Gastroesophageal sphincter (tissue), 4 donors: ENCODE results near the gene FSTL5. TPM values are rescaled to one million over a fixed set of nuclear protein-coding genes. Genes with fewer than 3 reads are reported as not detected.

Source experiments
- ATAC-seq: fragments of 150-250 bp; one replicate; pipeline ENCODE4 v1.9.1; 2016; ENCODE audit warnings: mild to moderate bottlenecking, moderate library complexity
- H3K27ac ChIP-seq, 4 donors: fragments of 200-600 bp; sonication (generic) in 3 of 4; 1 replicate in 3 of 4; 2 replicates in 1 of 4; pipeline ENCODE4 v1.5.1; 2016 to 2019
- H3K27me3 ChIP-seq: fragments of 200-600 bp; sonication (generic); one replicate; pipeline ENCODE4 v1.5.1; 2019
- H3K36me3 ChIP-seq, 2 donors: fragments of 200-600 bp; sonication (generic); one replicate each; pipeline ENCODE4 v1.5.1; 2019; ENCODE audit warnings: control low read depth in 1 of 2
- H3K4me1 ChIP-seq, 3 donors: fragments of 200-600 bp; sonication (generic); 1 replicate in 2 of 3; 2 replicates in 1 of 3; pipeline ENCODE4 v1.5.1; 2016 to 2019; ENCODE audit warnings: control low read depth in 2 of 3
- H3K4me3 ChIP-seq, 2 donors: fragments of 200-600 bp; sonication (generic); one replicate each; pipeline ENCODE4 v1.5.1; 2019; ENCODE audit warnings: mild to moderate bottlenecking in 1 of 2, moderate library complexity in 1 of 2
- H3K9me3 ChIP-seq, 3 donors: fragments of 200-600 bp; sonication (generic); one replicate each; pipeline ENCODE4 v1.5.1; 2017 to 2019; ENCODE audit warnings: control low read depth in 2 of 3
- CTCF ChIP-seq, 4 experiments: fragments of 200-600 bp in 2 of 4; fragments of 450-650 bp in 2 of 4; sonication (generic) in 1 of 4; IDR thresholded peaks; one replicate each; pipeline ENCODE4 v1.5.1; 2017 to 2019; ENCODE audit warnings: antibody characterized with exemption in 4 of 4, mild to moderate bottlenecking in 2 of 4, moderate library complexity in 2 of 4
- EP300 ChIP-seq: sonication (generic); formaldehyde crosslinking; IDR thresholded peaks from one replicate; pipeline ENCODE4 v1.6.1; 2017; ENCODE audit warnings: antibody characterized with exemption, mild to moderate bottlenecking
- POLR2A ChIP-seq, 2 donors: fragments of 450-650 bp; IDR thresholded peaks; one replicate each; pipeline ENCODE4 v1.6.1; 2017; ENCODE audit warnings: antibody characterized with exemption in 2 of 2, mild to moderate bottlenecking in 2 of 2, moderate library complexity in 1 of 2
- POLR2AphosphoS5 ChIP-seq: sonication (generic); formaldehyde crosslinking; IDR thresholded peaks from one replicate; pipeline ENCODE4 v1.6.1; 2017; ENCODE audit warnings: antibody characterized with exemption
- WGBS, 2 donors: methylation state at CpG; one replicate each; pipeline ENCODE4 v1.1.5; 2018; ENCODE audit warnings: low coverage in 1 of 2; 5-methylcytosine and 5-hydroxymethylcytosine counted together
- total RNA-seq, 4 donors: library from RNA; depleted of rRNA; stranded (reverse); fragments of >200 nt; gene quantifications; one replicate each; pipeline ENCODE4 v1.1.0, GENCODE V29; 2016

FSTL5 gene
- total RNA-seq, 4 donors from 2014 or later = 0.27 to 0.57 TPM; not detected in 2

GRCh38 chr4:161581262-161582230, 582.3 kb downstream of the FSTL5 start:
- no peaks in the 10 kb centered on the region for H3K27me3 ChIP-seq
- H3K27ac ChIP-seq = no peak overlapping the region
- WGBS, 2 donors = 48 to 67% methylated on average over 7 of the region's 7 CpGs
- no peaks in the 10 kb centered on the region for H3K36me3 ChIP-seq
- ATAC-seq = no peak
- H3K4me3 ChIP-seq = no peak overlapping the region
- TF ChIP-seq POLR2A (IDR thresholded peaks at IDR 0.05) (no peak), POLR2AphosphoS5 (no peak), EP300 (no peak), CTCF (IDR thresholded peaks at IDR 0.05) (no peak)
- no peaks in the 10 kb centered on the region for H3K9me3 ChIP-seq
- peaks cover 0 to 4% (median 0%) of the 10 kb centered on the region in 3 donors for H3K4me1 ChIP-seq

DNA sequence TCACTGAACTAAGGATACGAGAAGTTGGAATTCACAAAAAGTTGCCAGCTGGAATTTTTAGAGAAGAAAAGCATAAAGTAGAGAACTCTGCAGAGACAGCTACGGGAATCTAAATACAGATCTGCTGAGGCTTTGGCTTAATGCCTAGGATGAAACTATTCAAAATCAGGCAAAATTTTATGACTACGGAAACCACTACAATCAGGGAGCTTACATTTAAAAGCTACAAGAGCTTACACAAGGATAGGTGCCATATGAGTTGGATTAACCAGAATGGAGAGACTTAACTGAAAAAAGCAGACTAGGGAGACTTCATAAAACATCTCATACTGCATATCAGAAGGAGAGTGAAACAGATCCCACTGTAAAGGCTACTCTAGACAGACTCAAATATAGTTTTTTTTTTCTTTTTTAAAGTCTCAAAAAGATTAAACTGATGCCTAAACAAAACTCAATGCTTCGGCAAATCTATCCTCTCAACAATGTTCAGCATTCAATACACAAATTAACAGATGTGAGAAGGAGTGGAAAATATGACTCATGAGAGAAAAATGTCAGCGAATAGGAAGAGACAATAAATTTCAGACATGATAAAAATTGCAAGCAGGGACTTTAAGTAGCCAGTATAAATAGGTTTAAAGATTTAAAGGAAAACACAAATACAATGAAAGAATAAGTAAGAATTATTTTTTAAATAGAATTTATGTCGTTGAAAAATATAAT, 586.1 kb downstream of the FSTL5 start:
- whole genome bisulfite sequencing, 2 donors = 27 to 34% methylated on average over 6 of the region's 6 CpGs
- H3K4me3 ChIP-seq = no peak overlapping the region
- H3K36me3 ChIP-seq = no peaks in the 10 kb centered on the region
- no peaks in the 10 kb centered on the region for H3K9me3 ChIP-seq
- H3K27me3 ChIP-seq = no peaks in the 10 kb centered on the region
- no peak for ATAC-seq
- no peak for TF ChIP-seq EP300
- no peak for TF ChIP-seq POLR2A (IDR thresholded peaks at IDR 0.05)
- TF ChIP-seq CTCF (IDR thresholded peaks at IDR 0.05) = no peak
- no peak for TF ChIP-seq POLR2AphosphoS5
- H3K4me1 ChIP-seq = peaks cover 0 to 4% (median 0%) of the 10 kb centered on the region in 3 donors
- H3K27ac ChIP-seq = no peak overlapping the region

DNA sequence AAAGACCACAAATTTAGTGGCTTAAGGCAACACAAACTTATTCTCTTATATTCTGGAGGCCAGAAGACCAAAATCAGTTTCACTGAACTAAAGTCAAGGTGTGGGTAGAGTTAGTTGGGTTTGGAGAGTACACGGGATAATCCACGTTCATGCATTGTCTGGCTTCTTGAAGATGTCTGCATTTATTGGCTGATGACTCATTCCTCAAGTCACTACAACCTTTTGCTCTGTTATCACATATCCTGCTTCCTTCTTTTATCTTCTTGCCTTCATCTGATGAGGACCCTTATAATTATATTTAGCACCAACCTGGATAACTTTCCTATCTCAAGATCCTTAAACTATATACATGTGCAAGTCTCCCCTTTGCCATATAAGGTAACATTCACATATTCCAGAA, 590.0 kb downstream of the FSTL5 start:
- 71 to 80% methylated on average over 2 of the region's 2 CpGs for WGBS, 2 donors
- H3K9me3 ChIP-seq = no peaks in the 10 kb centered on the region
- H3K4me1 ChIP-seq = no peaks in the 10 kb centered on the region
- no peak for ATAC-seq
- H3K4me3 ChIP-seq = no peak overlapping the region
- TF ChIP-seq POLR2A (IDR thresholded peaks at IDR 0.05) (no peak), POLR2AphosphoS5 (no peak), EP300 (no peak), CTCF (IDR thresholded peaks at IDR 0.05) (no peak)
- no peak overlapping the region for H3K27ac ChIP-seq
- no peaks in the 10 kb centered on the region for H3K27me3 ChIP-seq
- no peaks in the 10 kb centered on the region for H3K36me3 ChIP-seq

DNA sequence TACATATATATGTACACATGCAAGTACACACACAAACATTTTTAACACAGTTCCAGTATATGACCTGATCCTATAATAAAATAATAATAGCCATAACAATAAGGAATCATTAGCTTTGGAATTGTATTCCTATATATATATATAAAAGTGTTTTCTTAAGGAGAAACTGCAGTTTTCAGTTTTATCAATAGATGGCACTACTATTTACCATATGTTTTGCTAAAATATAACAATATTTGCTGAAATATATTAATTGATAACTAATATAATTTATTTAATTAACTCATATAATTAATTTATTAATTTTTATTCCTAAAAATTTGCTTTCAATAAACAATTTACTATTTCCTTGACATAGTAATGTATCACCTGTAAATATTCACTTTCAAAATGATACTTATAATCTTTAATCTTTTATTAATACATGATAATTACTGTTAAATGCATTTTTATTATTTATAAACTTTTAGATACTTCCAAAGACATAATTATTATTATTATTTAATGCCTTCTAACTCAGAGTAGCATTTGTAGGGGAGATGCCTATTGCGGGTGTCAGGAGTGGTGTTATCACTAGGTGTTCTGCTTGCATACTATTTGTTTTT, 599.5 kb downstream of the FSTL5 start:
- TF ChIP-seq POLR2A (IDR thresholded peaks at IDR 0.05) (no peak), POLR2AphosphoS5 (no peak)
- no peaks in the 10 kb centered on the region for H3K27me3 ChIP-seq
- H3K4me1 ChIP-seq = no peaks in the 10 kb centered on the region
- no peak for ATAC-seq
- H3K4me3 ChIP-seq = no peak overlapping the region
- no peaks in the 10 kb centered on the region for H3K9me3 ChIP-seq
- no peaks in the 10 kb centered on the region for H3K36me3 ChIP-seq
- WGBS, 2 donors = 90 to 100% methylated on average over 1 of the region's 1 CpG
- no peak overlapping the region for H3K27ac ChIP-seq
